ENCODE results near the gene PTPRG. TPM values are rescaled to one million over a fixed set of nuclear protein-coding genes. Genes with fewer than 3 reads are reported as not detected.

PTPRG gene
- total and polyA plus RNA-seq, 10 of the 15 experiments (the other 5 are each of a cell fraction or from before 2014, with no cell fraction given) = 0.29 to 20.7 (median 1.4) TPM

DNA sequence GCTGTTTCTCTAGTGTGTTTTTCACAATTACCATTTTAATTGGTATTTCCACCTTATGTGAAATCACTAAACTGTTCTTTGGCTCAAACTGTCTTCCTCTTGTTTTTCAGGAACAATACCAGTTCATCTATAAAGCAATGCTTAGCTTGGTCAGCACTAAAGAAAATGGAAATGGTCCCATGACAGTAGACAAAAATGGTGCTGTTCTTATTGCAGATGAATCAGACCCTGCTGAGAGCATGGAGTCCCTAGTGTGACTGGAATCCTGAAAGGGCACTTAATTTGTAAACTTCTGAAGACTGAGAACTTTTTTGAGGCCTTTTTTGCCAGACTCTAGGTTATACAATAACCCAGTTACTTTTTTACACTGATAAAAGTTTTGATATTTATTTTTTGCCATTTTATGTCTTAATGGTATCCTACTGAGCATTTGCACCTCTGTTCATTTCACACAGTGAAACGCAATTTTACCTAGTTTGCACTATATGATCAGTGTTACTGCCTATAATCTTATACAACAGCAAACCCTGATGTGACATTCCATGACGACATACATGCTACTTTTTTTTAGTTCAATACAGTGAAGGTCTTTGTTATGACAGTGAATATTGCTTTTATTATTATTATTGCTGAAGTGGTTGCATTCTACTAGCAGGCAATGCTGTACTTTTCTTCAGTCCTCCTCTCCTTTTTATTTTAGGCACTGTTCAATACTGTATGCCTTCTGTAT is 731.8 kb downstream of the PTPRG start:
- H3K27me3 ChIP-seq (replicated peaks in 1 of 2; ENCODE audit: control insufficient read depth in 2 of 2, insufficient read depth in 2 of 2, low read length in 1 of 2) = no peaks in the 10 kb centered on the region
- ChIA-PET POLR2A (no interaction called here), RAD21 (ENCODE audit: unreplicated experiment) (no interaction called here), SMC1A (ENCODE audit: uncharacterized antibody, unreplicated experiment) (no interaction called here), CTCF (interaction anchor here (1.3 kb wide), 1 partner anchor 17 kb away, joined by 3 read pairs; no protein-coding TSS in a partner anchor)
- H3K4me2 ChIP-seq (ENCODE audit: control insufficient read depth, insufficient read depth) = no peak overlapping the region
- 26% methylated on average over 2 of the region's 2 CpGs for whole genome bisulfite sequencing (ENCODE audit: insufficient coverage, insufficient replicate concordance, low lambda C conversion rate, missing lambda C conversion rate)
- no peaks in the 10 kb centered on the region for H3K79me2 ChIP-seq (ENCODE audit: control insufficient read depth, insufficient read depth, low read length)
- intact Hi-C loops (cut with micrococcal nuclease; ENCODE audit: unreplicated experiment) = no loop called here
- FAIRE-seq (no peak), ATAC-seq (no peak), DNase-seq (ENCODE audit: low read depth, low spot score) (no peak)
- no peak for TF ChIP-seq IKZF2 (IDR thresholded peaks at IDR 0.05)
- no peak for TF ChIP-seq EED (IDR thresholded peaks at IDR 0.05; ENCODE audit: low read depth)
- no peak overlapping the region for H2AFZ ChIP-seq (ENCODE audit: control insufficient read depth, low read depth, low read length)
- in situ Hi-C loops (cut with MboI) = no loop called here
- no peaks in the 10 kb centered on the region for H3K9me3 ChIP-seq (replicated peaks; ENCODE audit: control insufficient read depth, insufficient read depth, low read length)
- H3K36me3 ChIP-seq (ENCODE audit: control insufficient read depth in 2 of 2, insufficient read depth in 2 of 2, low read length in 1 of 2) = no peaks in the 10 kb centered on the region
- no peak overlapping the region for H3K4me3 ChIP-seq
- H3K9ac ChIP-seq (ENCODE audit: control insufficient read depth, insufficient read depth, low read length) = no peak overlapping the region
- no peaks in the 10 kb centered on the region for H4K20me1 ChIP-seq (ENCODE audit: control insufficient read depth, insufficient read depth)
- no peak overlapping the region for H3K27ac ChIP-seq (ENCODE audit: control insufficient read depth, insufficient read depth)
- BruUV-seq (replicated peaks) = no TSS peak
- no peaks in the 10 kb centered on the region for H3K4me1 ChIP-seq (ENCODE audit: control insufficient read depth, insufficient read depth, low read length)

DNA sequence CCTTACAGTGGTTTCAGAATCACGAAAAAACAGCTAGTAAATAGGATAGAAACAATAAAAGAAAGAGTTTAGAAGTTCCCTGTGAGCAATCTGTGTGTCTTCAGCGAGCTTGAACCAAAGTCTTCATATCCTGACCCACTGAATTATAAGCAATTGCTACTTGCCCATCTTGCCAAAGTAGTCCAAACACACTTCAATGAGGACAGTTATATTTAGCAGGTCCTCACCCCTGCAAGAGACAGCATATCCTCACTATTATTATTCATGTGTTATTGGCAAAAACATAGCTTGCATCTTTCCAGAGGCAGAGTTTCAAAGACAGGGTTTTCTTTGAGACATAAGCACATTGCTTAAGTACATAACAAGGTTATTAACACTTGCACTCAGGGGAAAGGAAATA is 734.2 kb downstream of the PTPRG start:
- Histone ChIP-seq H3K9ac (ENCODE audit: control insufficient read depth, insufficient read depth, low read length) (no peak overlapping the region), H3K4me1 (ENCODE audit: control insufficient read depth, insufficient read depth, low read length) (no peaks in the 10 kb centered on the region), H3K4me2 (ENCODE audit: control insufficient read depth, insufficient read depth) (no peak overlapping the region), H2AFZ (ENCODE audit: control insufficient read depth, low read depth, low read length) (no peak overlapping the region), H3K79me2 (ENCODE audit: control insufficient read depth, insufficient read depth, low read length) (no peaks in the 10 kb centered on the region), H3K4me3 (no peak overlapping the region), H3K27ac (ENCODE audit: control insufficient read depth, insufficient read depth) (no peak overlapping the region), H3K27me3 (replicated peaks in 1 of 2; ENCODE audit: control insufficient read depth in 2 of 2, insufficient read depth in 2 of 2, low read length in 1 of 2) (no peaks in the 10 kb centered on the region), H3K9me3 (replicated peaks; ENCODE audit: control insufficient read depth, insufficient read depth, low read length) (no peaks in the 10 kb centered on the region), H3K36me3 (ENCODE audit: control insufficient read depth in 2 of 2, insufficient read depth in 2 of 2, low read length in 1 of 2) (no peaks in the 10 kb centered on the region), H4K20me1 (ENCODE audit: control insufficient read depth, insufficient read depth) (no peaks in the 10 kb centered on the region)
- ChIA-PET SMC1A (ENCODE audit: uncharacterized antibody, unreplicated experiment) (interaction anchor here (1.0 to 2.8 kb wide), 7 partner anchors 9 to 58 kb away, joined by 3 to 11 read pairs (median 6); no protein-coding TSS in a partner anchor), POLR2A (interaction anchor here (0.6 to 1.3 kb wide), 2 partner anchors 10 to 310 kb away, joined by 3 read pairs; no protein-coding TSS in a partner anchor), CTCF (interaction anchor here (0.7 to 2.9 kb wide), 5 partner anchors 12 to 1104 kb away, joined by 3 to 16 read pairs (median 3); no protein-coding TSS in a partner anchor), RAD21 (ENCODE audit: unreplicated experiment) (no interaction called here)
- in situ Hi-C loops (cut with MboI) = no loop called here
- WGBS (ENCODE audit: insufficient coverage, insufficient replicate concordance, low lambda C conversion rate, missing lambda C conversion rate) = 5% methylated on average over 2 of the region's 2 CpGs
- ATAC-seq (no peak), DNase-seq (ENCODE audit: low read depth, low spot score) (no peak), FAIRE-seq (no peak)
- intact Hi-C loops (cut with micrococcal nuclease; ENCODE audit: unreplicated experiment) = no loop called here
- BruUV-seq (replicated peaks) = no TSS peak
- TF ChIP-seq CREB1 (IDR thresholded peaks at IDR 0.05; ENCODE audit: low read depth) (no peak), ETV6 (conservative IDR thresholded peaks at IDR 0.05 in 1 of 2, IDR thresholded peaks at IDR 0.05 in 1 of 2; ENCODE audit: borderline replicate concordance in 1 of 2, low read depth in 1 of 2) (no peak), EP300 (IDR thresholded peaks at IDR 0.05; ENCODE audit: borderline replicate concordance in 1 of 2, control insufficient read depth in 1 of 2, low read depth in 2 of 2, low read length in 2 of 2) (no peak), HCFC1 (IDR thresholded peaks at IDR 0.05; ENCODE audit: low read length) (no peak), POLR2A (IDR thresholded peaks at IDR 0.05; ENCODE audit: low read depth, low read length) (no peak), HDAC2 (IDR thresholded peaks at IDR 0.05) (no peak), RAD51 (IDR thresholded peaks at IDR 0.05) (no peak), KAT2A (conservative IDR thresholded peaks at IDR 0.05; ENCODE audit: control insufficient read depth, low read depth, low read length) (no peak)
- TF ChIP-seq, protein P1, sequence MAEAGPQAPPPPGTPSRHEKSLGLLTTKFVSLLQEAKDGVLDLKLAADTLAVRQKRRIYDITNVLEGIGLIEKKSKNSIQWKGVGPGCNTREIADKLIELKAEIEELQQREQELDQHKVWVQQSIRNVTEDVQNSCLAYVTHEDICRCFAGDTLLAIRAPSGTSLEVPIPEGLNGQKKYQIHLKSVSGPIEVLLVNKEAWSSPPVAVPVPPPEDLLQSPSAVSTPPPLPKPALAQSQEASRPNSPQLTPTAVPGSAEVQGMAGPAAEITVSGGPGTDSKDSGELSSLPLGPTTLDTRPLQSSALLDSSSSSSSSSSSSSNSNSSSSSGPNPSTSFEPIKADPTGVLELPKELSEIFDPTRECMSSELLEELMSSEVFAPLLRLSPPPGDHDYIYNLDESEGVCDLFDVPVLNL (IDR thresholded peaks at IDR 0.05; ENCODE audit: low read depth, low read length) = no peak
- TF ChIP-seq, protein P2, sequence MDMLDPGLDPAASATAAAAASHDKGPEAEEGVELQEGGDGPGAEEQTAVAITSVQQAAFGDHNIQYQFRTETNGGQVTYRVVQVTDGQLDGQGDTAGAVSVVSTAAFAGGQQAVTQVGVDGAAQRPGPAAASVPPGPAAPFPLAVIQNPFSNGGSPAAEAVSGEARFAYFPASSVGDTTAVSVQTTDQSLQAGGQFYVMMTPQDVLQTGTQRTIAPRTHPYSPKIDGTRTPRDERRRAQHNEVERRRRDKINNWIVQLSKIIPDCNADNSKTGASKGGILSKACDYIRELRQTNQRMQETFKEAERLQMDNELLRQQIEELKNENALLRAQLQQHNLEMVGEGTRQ (IDR thresholded peaks at IDR 0.05; ENCODE audit: borderline replicate concordance, low read depth, low read length) = no peak
